Mesothelial cell of epicardium (in vitro differentiated cells): Measurements from ENCODE around the gene TSHZ2. TPM values are rescaled to one million over a fixed set of nuclear protein-coding genes. Genes with fewer than 3 reads are reported as not detected.

ENCODE experiments used
- DNase-seq, 2 experiments: peaks; one replicate each; pipeline ENCODE4 v3.0.0; 2021; ENCODE audit warnings: low spot score in 2 of 2; ENCODE audit not compliant: unreplicated experiment in 2 of 2
- H3K27ac Mint-ChIP-seq: 2 replicates; pipeline ENCODE4 v1.8.0; 2021; ENCODE audit warnings: mixed read lengths
- H3K27me3 Mint-ChIP-seq: 2 replicates; pipeline ENCODE4 v1.8.0; 2021; ENCODE audit warnings: low read depth, mixed read lengths
- H3K36me3 Mint-ChIP-seq: 2 replicates; pipeline ENCODE4 v1.8.0; 2021; ENCODE audit warnings: mixed read lengths
- H3K4me1 Mint-ChIP-seq: 2 replicates; pipeline ENCODE4 v1.8.0; 2021; ENCODE audit warnings: mixed read lengths
- H3K4me3 Mint-ChIP-seq: 2 replicates; pipeline ENCODE4 v1.8.0; 2021; ENCODE audit warnings: mild to moderate bottlenecking, moderate library complexity, mixed read lengths
- H3K9me3 Mint-ChIP-seq: 2 replicates; pipeline ENCODE4 v1.8.0; 2021; ENCODE audit warnings: mixed read lengths
- total RNA-seq: library from RNA; stranded (reverse); gene quantifications from 3 replicates; pipeline ENCODE4 v1.2.1, GENCODE V29; 2021
- TF ChIP-seq, protein P1 (sequence below): fragments of 200-600 bp; sonication (generic); IDR thresholded peaks from one replicate; pipeline ENCODE4 v1.5.0; 2021; ENCODE audit warnings: antibody characterized with exemption; ENCODE audit not compliant: unreplicated experiment

The TSHZ2 gene
- total RNA-seq, 1 donor from 2014 or later: 28.8 TPM

DNA sequence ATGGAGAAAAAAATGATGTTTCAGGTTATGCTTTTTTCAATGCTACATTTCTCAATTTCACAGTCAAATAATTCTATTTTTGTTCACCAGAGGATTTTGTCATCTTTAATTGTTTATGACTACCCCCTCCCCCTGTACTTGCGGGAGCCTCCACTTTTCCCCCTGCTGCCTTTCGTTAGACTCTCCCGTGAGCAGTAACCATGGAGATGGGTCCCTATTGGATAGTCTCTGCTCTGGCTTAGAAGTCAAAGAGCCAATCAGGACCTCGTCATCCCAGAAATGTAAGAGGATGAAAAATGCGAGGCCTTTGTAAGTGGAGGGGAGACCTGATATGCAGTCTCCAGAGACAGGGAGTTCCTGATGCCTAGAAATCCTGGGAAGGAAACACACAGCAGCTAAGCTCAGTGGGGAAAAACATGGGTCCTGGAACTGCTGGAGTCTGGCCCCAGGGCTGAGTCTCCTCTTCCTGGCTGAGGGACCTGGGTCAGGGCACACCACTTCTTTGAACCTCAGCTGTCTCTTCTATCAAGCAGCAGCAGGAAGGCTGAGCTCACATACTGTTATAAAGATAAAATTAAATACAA, 298.7 kb downstream of the TSHZ2 start:
- Mint-ChIP-seq H3K4me3 (no peak overlapping the region), H3K4me1 (peaks cover under 1% of the 10 kb centered on the region), H3K27ac (no peak overlapping the region), H3K9me3 (no peaks in the 10 kb centered on the region), H3K36me3 (peaks cover 4% of the 10 kb centered on the region), H3K27me3 (no peaks in the 10 kb centered on the region)
- TF ChIP-seq, protein P1, sequence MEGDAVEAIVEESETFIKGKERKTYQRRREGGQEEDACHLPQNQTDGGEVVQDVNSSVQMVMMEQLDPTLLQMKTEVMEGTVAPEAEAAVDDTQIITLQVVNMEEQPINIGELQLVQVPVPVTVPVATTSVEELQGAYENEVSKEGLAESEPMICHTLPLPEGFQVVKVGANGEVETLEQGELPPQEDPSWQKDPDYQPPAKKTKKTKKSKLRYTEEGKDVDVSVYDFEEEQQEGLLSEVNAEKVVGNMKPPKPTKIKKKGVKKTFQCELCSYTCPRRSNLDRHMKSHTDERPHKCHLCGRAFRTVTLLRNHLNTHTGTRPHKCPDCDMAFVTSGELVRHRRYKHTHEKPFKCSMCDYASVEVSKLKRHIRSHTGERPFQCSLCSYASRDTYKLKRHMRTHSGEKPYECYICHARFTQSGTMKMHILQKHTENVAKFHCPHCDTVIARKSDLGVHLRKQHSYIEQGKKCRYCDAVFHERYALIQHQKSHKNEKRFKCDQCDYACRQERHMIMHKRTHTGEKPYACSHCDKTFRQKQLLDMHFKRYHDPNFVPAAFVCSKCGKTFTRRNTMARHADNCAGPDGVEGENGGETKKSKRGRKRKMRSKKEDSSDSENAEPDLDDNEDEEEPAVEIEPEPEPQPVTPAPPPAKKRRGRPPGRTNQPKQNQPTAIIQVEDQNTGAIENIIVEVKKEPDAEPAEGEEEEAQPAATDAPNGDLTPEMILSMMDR: no peak
- no peak for DNase-seq

DNA sequence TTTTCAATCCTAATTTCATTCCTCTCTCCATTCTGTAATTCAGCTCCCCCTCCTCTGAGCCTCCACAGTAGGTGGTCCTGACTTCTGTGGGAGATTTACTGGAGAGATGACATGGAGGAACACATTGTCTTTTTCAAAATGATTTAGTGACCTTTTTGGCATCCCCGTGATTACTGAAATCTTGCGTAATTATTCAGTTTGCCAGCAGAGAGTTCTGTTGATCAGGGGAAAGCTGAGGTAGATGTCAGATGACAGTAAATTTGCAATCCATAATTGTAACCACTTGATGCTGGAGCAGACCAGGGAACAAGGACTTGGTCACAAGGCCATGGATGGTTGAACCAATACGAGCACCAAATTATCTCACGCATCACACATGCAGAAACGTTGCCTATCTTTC, 302.2 kb downstream of the TSHZ2 start:
- H3K4me3 Mint-ChIP-seq: no peak overlapping the region
- H3K27me3 Mint-ChIP-seq: no peaks in the 10 kb centered on the region
- no peaks in the 10 kb centered on the region for H3K9me3 Mint-ChIP-seq
- peaks cover 4% of the 10 kb centered on the region for H3K36me3 Mint-ChIP-seq
- no peak overlapping the region for H3K27ac Mint-ChIP-seq
- DNase-seq: no peak
- TF ChIP-seq, protein P1: no peak
- H3K4me1 Mint-ChIP-seq: peaks cover 8% of the 10 kb centered on the region

DNA sequence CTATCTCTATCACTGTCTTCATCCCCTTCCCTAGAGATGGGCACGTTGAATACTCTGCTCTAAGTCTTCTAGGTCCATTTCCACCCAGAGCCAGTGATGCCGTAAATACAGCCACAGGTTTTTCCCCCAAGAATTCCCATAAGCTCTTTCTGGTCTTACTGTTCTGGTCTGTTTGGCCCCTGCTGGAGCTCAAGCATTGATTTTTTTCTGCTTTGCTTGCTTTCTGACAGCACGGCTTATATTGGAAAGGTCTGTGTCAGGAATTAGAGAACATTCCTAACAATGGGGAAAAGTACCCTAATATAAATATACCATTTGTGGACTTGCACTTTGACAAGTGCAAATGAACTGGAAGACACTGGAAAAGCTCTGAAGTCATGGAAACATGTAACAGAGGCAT, 302.6 kb downstream of the TSHZ2 start:
- Mint-ChIP-seq H3K4me3 (no peak overlapping the region), H3K27ac (no peak overlapping the region), H3K36me3 (peaks cover 6% of the 10 kb centered on the region), H3K27me3 (no peaks in the 10 kb centered on the region), H3K4me1 (peaks cover 8% of the 10 kb centered on the region), H3K9me3 (no peaks in the 10 kb centered on the region)
- DNase-seq: no peak
- TF ChIP-seq, protein P1: no peak

DNA sequence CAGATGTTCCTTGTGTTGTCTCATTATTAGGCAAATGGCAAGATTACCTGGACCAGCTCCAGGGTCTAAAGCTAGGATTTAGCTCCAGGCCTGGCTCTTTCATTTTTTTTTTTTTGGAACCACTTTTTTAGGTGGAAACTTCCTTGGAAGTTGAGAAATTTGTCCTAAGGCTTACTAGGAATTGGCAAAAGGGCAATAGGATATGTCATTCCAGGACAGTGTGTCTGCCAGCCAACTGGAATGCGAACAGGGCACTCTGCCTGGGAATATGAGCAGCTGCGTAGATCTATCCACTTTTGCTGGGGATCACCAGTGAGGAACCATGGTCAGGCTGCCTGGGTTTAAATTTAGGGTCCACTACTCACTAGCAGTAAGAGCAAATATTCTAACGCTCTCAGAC, 304.0 kb downstream of the TSHZ2 start:
- no peak overlapping the region for H3K4me3 Mint-ChIP-seq
- peaks cover 8% of the 10 kb centered on the region for H3K4me1 Mint-ChIP-seq
- no peak overlapping the region for H3K27ac Mint-ChIP-seq
- no peaks in the 10 kb centered on the region for H3K27me3 Mint-ChIP-seq
- H3K9me3 Mint-ChIP-seq: no peaks in the 10 kb centered on the region
- peaks cover 6% of the 10 kb centered on the region for H3K36me3 Mint-ChIP-seq
- TF ChIP-seq, protein P1: no peak
- no peak for DNase-seq

DNA sequence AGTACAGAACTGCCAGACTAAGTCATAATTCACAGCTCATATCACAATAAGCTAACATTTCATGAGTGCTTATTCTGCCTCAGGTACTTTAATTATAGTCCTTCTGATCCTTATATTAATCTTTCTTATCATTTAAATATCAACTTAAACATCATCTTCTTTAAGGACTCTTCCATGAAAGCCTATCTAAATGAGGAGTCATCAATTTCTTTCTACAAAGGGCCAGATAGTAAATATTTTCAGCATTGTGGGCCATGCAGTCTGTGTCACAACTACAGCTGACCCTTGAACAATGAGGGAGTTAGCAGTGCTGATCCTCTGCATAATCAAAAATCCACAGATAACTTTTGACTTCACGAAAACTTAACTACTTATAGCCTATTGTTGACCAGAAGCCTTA, 306.4 kb downstream of the TSHZ2 start:
- TF ChIP-seq, protein P1: no peak
- Mint-ChIP-seq H3K4me3 (no peak overlapping the region), H3K4me1 (peaks cover 17% of the 10 kb centered on the region), H3K9me3 (no peaks in the 10 kb centered on the region), H3K27ac (no peak overlapping the region), H3K36me3 (peaks cover 6% of the 10 kb centered on the region), H3K27me3 (no peaks in the 10 kb centered on the region)
- no peak for DNase-seq

DNA sequence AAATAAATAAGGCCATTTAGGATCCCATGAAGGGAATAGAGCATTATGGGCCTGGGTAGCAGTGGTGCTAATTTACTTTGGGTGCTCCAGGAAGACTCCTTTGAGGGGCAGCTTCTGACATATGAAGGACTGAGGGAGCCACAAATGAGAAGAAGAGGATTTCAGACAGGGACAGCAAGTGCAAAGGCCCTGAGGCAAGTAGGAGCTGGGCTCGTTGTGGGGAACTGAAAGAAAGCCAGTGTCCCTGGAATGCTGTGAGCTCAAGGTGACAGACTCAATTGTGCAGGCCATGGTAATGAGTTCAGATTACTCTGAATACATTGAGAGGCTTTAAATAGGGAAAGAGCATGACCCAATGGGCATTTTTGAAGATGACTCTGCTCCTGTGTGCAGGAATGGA, 307.6 kb downstream of the TSHZ2 start:
- Mint-ChIP-seq H3K4me1 (peaks cover 26% of the 10 kb centered on the region), H3K9me3 (no peaks in the 10 kb centered on the region), H3K36me3 (peaks cover 4% of the 10 kb centered on the region), H3K27ac (no peak overlapping the region), H3K27me3 (no peaks in the 10 kb centered on the region), H3K4me3 (no peak overlapping the region)
- DNase-seq: no peak
- TF ChIP-seq, protein P1: no peak
